NCI-H1436 (cell line): ENCODE data around the gene GPN2.

ENCODE experiments used
- DNase-seq: peaks from one replicate; lab custom pipeline; 2025; lab: John Stamatoyannopoulos, UW

GPN2 gene

GRCh38 chr1:26889551-26890466 lies at the start of gene GPN2:
TSS of gene GPN2 (minus strand) at chr1:26890283. CDS start at chr1:26890096, 187 bp downstream.
- DNase-seq, result peak; percentile 62

GRCh38 chr1:26938659-26939025 lies 48.6 kb upstream of the GPN2 start:
- DNase-seq, result no peak

- DNase-seq, result no peak
These were observed 48.0 kb upstream of the GPN2 start for GRCh38 chr1:26938004-26938658.

GRCh38 chr1:26936823-26937222 lies 46.7 kb upstream of the GPN2 start:
- DNase-seq, result no peak

- no peak for DNase-seq
These were observed 42.4 kb upstream of the GPN2 start for GRCh38 chr1:26932531-26932930.

- DNase-seq, result no peak
These were observed 33.6 kb upstream of the GPN2 start for GRCh38 chr1:26923711-26924110.

- DNase-seq, result no peak
These were observed 32.8 kb upstream of the GPN2 start for GRCh38 chr1:26922901-26923300.

- DNase-seq, result no peak
These were observed 32.3 kb upstream of the GPN2 start for GRCh38 chr1:26922431-26922729.

GRCh38 chr1:26921540-26922430 lies 31.7 kb upstream of the GPN2 start, which contains the start of gene NUDC:
TSS of gene NUDC (plus strand) at chr1:26921743. CDS start at chr1:26921849, 106 bp downstream.
- DNase-seq, result peak; percentile 96

- DNase-seq, result no peak
These were observed 31.1 kb upstream of the GPN2 start for GRCh38 chr1:26921126-26921539.

- no peak for DNase-seq
These were observed 25.2 kb upstream of the GPN2 start for GRCh38 chr1:26915204-26915842.

- peak; percentile 86 for DNase-seq
These were observed 23.9 kb upstream of the GPN2 start, which contains the start of gene NR0B2 for GRCh38 chr1:26913754-26914619. TSS of gene NR0B2 (minus strand) at chr1:26913975. CDS start at chr1:26913940, 35 bp downstream.

- no peak for DNase-seq
These were observed 23.3 kb upstream of the GPN2 start for GRCh38 chr1:26913389-26913753.

GRCh38 chr1:26912147-26912490 lies 22.0 kb upstream of the GPN2 start:
- DNase-seq, result no peak

GRCh38 chr1:26911399-26912146 lies 21.5 kb upstream of the GPN2 start:
- DNase-seq, result no peak

GRCh38 chr1:26910343-26911160 lies 20.5 kb upstream of the GPN2 start:
- no peak for DNase-seq

- DNase-seq, result no peak
These were observed 19.9 kb upstream of the GPN2 start for GRCh38 chr1:26909951-26910342.

GRCh38 chr1:26907071-26907917 lies 17.2 kb upstream of the GPN2 start:
- DNase-seq, result no peak
